Activated naive CD4-positive, alpha-beta T cell treated with anti-CD3 and anti-CD28 coated beads, Interleukin-2, amount 50 U/mL, for 24 hours (primary cell): Measurements from ENCODE around the gene CYB5B.

Experiments
- H3K27ac Mint-ChIP-seq: one replicate; pipeline ENCODE4 v1.8.0; 2021; ENCODE audit warnings: mild to moderate bottlenecking, mixed read lengths
- H3K27me3 Mint-ChIP-seq: one replicate; pipeline ENCODE4 v1.8.0; 2021; ENCODE audit warnings: mixed read lengths
- H3K36me3 Mint-ChIP-seq: one replicate; pipeline ENCODE4 v1.8.0; 2021; ENCODE audit warnings: mixed read lengths
- H3K4me1 Mint-ChIP-seq: one replicate; pipeline ENCODE4 v1.8.0; 2021; ENCODE audit warnings: mixed read lengths
- H3K4me3 Mint-ChIP-seq: one replicate; pipeline ENCODE4 v1.8.0; 2021; ENCODE audit warnings: mild to moderate bottlenecking, mixed read lengths
- H3K9me3 Mint-ChIP-seq: one replicate; pipeline ENCODE4 v1.8.0; 2021; ENCODE audit warnings: mixed read lengths

CYB5B gene

GRCh38 chr16:69485816-69486215, 61.4 kb downstream of the CYB5B start:
- H3K36me3 Mint-ChIP-seq, result no peaks in the 10 kb centered on the region
- H3K4me1 Mint-ChIP-seq, result no peaks in the 10 kb centered on the region
- H3K4me3 Mint-ChIP-seq, result no peak overlapping the region
- no peak overlapping the region for H3K27ac Mint-ChIP-seq
- H3K27me3 Mint-ChIP-seq, result no peaks in the 10 kb centered on the region
- H3K9me3 Mint-ChIP-seq, result no peaks in the 10 kb centered on the region

GRCh38 chr16:69486272-69486671, 61.9 kb downstream of the CYB5B start:
- Mint-ChIP-seq H3K27ac (no peak overlapping the region), H3K36me3 (no peaks in the 10 kb centered on the region), H3K27me3 (no peaks in the 10 kb centered on the region), H3K4me1 (no peaks in the 10 kb centered on the region), H3K4me3 (no peak overlapping the region), H3K9me3 (no peaks in the 10 kb centered on the region)

GRCh38 chr16:69486724-69487123, 62.3 kb downstream of the CYB5B start:
- H3K4me1 Mint-ChIP-seq, result no peaks in the 10 kb centered on the region
- no peak overlapping the region for H3K27ac Mint-ChIP-seq
- no peak overlapping the region for H3K4me3 Mint-ChIP-seq
- no peaks in the 10 kb centered on the region for H3K27me3 Mint-ChIP-seq
- H3K9me3 Mint-ChIP-seq, result no peaks in the 10 kb centered on the region
- H3K36me3 Mint-ChIP-seq, result no peaks in the 10 kb centered on the region

DNA sequence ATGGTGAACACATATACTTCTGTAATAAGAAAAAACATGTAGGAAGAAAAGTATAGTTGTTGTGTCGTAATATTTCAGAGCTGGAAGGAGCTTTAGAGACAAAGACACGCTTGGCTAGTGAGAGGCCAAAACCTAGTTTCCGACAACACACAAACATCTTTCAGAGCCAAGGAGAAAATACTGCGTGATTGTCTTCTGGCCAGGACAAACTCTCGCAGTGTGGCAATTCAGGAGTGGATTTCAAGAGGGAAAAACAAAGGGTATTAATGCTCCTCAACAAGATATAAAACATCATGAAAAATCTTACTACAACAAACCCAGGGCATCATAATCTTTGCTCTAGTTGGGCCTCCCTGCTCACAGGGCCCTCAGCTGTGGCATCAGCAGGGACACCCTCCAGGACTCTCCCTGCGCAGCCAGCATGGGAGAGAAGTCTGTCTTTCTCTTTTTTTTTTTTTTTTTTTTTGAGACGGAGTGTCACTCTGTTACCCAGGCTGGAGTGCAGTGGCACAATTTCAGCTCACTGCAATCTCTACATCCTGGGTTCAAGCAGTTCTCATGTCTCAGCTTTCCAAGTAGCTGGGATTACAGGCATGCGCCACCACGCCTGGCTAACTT, 66.4 kb downstream of the CYB5B start:
- no peak overlapping the region for H3K27ac Mint-ChIP-seq
- H3K27me3 Mint-ChIP-seq, result no peaks in the 10 kb centered on the region
- H3K4me1 Mint-ChIP-seq, result no peaks in the 10 kb centered on the region
- H3K9me3 Mint-ChIP-seq, result no peaks in the 10 kb centered on the region
- H3K4me3 Mint-ChIP-seq, result no peak overlapping the region
- H3K36me3 Mint-ChIP-seq, result no peaks in the 10 kb centered on the region

GRCh38 chr16:69494991-69495392, 70.6 kb downstream of the CYB5B start:
- H3K27ac Mint-ChIP-seq, result no peak overlapping the region
- no peak overlapping the region for H3K4me3 Mint-ChIP-seq
- no peaks in the 10 kb centered on the region for H3K27me3 Mint-ChIP-seq
- H3K9me3 Mint-ChIP-seq, result no peaks in the 10 kb centered on the region
- no peaks in the 10 kb centered on the region for H3K4me1 Mint-ChIP-seq
- H3K36me3 Mint-ChIP-seq, result no peaks in the 10 kb centered on the region

DNA sequence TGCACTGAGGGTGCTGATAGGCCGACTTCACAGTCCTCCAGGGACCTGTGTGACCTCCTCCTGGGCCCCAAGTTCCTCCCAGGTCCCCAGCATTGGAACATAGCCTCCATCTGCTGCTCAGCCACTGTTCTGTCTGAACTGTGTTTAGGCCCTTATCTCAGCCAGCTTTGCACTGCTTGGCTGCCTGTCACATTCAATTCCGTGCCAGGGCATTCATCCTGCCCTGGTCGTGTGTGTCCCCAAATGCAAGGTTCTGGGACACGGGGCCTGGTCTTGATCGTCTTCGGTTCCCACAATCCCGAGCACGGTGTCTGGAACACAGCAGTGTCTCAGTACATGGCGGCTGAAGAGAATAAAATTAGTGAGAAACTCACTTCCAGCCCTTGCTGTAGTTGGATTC, 71.4 kb downstream of the CYB5B start:
- H3K4me1 Mint-ChIP-seq, result no peaks in the 10 kb centered on the region
- H3K9me3 Mint-ChIP-seq, result no peaks in the 10 kb centered on the region
- no peak overlapping the region for H3K27ac Mint-ChIP-seq
- H3K36me3 Mint-ChIP-seq, result no peaks in the 10 kb centered on the region
- H3K27me3 Mint-ChIP-seq, result no peaks in the 10 kb centered on the region
- H3K4me3 Mint-ChIP-seq, result no peak overlapping the region

GRCh38 chr16:69496376-69496775, 72.0 kb downstream of the CYB5B start:
- H3K4me3 Mint-ChIP-seq, result no peak overlapping the region

GRCh38 chr16:69496896-69497295, 72.5 kb downstream of the CYB5B start:
- Mint-ChIP-seq H3K36me3 (no peaks in the 10 kb centered on the region), H3K9me3 (no peaks in the 10 kb centered on the region), H3K4me3 (no peak overlapping the region), H3K4me1 (peaks cover 2% of the 10 kb centered on the region), H3K27me3 (no peaks in the 10 kb centered on the region), H3K27ac (no peak overlapping the region)

More at GRCh38 chr16:69496376-69496775, 72.0 kb downstream of the CYB5B start:
- H3K9me3 Mint-ChIP-seq, result no peaks in the 10 kb centered on the region
- H3K27me3 Mint-ChIP-seq, result no peaks in the 10 kb centered on the region
- no peaks in the 10 kb centered on the region for H3K4me1 Mint-ChIP-seq
- no peak overlapping the region for H3K27ac Mint-ChIP-seq
- H3K36me3 Mint-ChIP-seq, result no peaks in the 10 kb centered on the region

- no peaks in the 10 kb centered on the region for H3K36me3 Mint-ChIP-seq
- H3K27me3 Mint-ChIP-seq, result no peaks in the 10 kb centered on the region
- peaks cover 6% of the 10 kb centered on the region for H3K4me1 Mint-ChIP-seq
- H3K4me3 Mint-ChIP-seq, result no peak overlapping the region
- no peaks in the 10 kb centered on the region for H3K9me3 Mint-ChIP-seq
- H3K27ac Mint-ChIP-seq, result peak overlapping the region; percentile 35
Observed at GRCh38 chr16:69497876-69498596, 73.6 kb downstream of the CYB5B start.

DNA sequence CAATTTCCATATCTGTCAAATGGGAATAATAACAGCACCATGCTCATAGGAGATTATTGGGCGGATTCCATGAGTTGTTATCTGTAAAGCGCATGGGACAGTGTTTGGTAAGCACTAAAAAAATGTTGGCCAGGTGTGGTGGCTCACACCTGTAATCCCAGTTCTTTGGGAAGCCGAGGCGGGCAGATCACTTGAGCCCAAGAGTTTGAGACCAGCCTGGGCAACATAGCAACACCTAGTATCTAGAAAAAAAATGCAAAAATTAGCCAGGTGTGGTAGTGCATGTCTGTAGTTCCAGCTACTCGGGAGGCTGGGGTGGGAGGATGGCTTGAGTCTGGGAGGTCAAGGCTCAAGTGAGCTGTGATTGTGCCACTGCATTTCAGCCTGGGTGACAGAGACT, 74.5 kb downstream of the CYB5B start:
- H3K9me3 Mint-ChIP-seq, result no peaks in the 10 kb centered on the region
- H3K4me3 Mint-ChIP-seq, result no peak overlapping the region
- H3K27ac Mint-ChIP-seq, result no peak overlapping the region
- no peaks in the 10 kb centered on the region for H3K36me3 Mint-ChIP-seq
- H3K27me3 Mint-ChIP-seq, result no peaks in the 10 kb centered on the region
- peaks cover 6% of the 10 kb centered on the region for H3K4me1 Mint-ChIP-seq

GRCh38 chr16:69499541-69500230, 75.3 kb downstream of the CYB5B start:
- Mint-ChIP-seq H3K4me3 (no peak overlapping the region), H3K27ac (no peak overlapping the region), H3K9me3 (no peaks in the 10 kb centered on the region), H3K36me3 (no peaks in the 10 kb centered on the region), H3K27me3 (no peaks in the 10 kb centered on the region), H3K4me1 (peaks cover 6% of the 10 kb centered on the region)

- H3K9me3 Mint-ChIP-seq, result no peaks in the 10 kb centered on the region
- peaks cover 6% of the 10 kb centered on the region for H3K4me1 Mint-ChIP-seq
- no peak overlapping the region for H3K27ac Mint-ChIP-seq
- H3K36me3 Mint-ChIP-seq, result no peaks in the 10 kb centered on the region
- no peaks in the 10 kb centered on the region for H3K27me3 Mint-ChIP-seq
- no peak overlapping the region for H3K4me3 Mint-ChIP-seq
Observed at GRCh38 chr16:69500496-69500895, 76.1 kb downstream of the CYB5B start.

DNA sequence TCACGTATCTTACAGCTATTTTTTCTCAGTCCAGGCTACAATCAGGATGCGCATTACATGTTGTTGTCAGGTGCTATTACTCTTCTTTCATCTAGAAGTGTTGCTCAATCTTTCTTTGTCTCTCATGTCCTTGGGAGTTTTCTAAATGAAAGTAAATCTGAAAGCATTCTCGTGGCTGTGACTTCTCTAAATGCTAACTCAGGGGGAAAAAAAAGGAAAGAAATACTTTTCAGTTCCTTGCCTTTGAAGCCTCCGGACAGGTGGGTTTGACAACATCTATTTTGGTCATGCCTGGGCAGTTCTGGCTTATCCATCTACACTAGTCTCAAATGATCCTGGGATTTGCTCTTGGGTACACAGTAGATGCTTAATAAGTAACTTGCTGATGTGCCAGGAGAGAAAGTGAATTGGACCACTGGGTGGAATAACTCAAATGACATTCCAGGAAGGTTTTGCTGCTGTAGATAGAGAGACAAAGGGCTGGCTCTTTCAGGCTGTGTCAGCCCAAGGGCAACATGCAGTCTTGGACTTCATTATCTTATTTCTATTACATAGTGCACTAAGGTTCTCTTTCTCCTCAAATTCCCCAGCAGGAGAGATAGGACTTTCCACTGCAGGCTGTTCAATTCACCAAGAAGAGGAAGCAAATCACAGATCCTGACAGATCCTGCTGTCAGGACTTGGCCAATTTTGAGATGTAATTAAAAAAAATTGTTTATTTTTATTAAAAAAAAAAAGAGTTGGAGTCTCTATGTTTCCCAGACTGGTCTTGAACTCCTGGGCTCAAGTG, 77.7 kb downstream of the CYB5B start:
- Mint-ChIP-seq H3K27ac (no peak overlapping the region), H3K9me3 (no peaks in the 10 kb centered on the region), H3K27me3 (no peaks in the 10 kb centered on the region)

GRCh38 chr16:69503244-69503643, 78.8 kb downstream of the CYB5B start:
- Mint-ChIP-seq H3K4me3 (no peak overlapping the region), H3K27ac (no peak overlapping the region), H3K36me3 (no peaks in the 10 kb centered on the region), H3K4me1 (peaks cover 6% of the 10 kb centered on the region), H3K9me3 (no peaks in the 10 kb centered on the region), H3K27me3 (no peaks in the 10 kb centered on the region)

More for the DNA sequence above, 77.7 kb downstream of the CYB5B start:
- no peak overlapping the region for H3K4me3 Mint-ChIP-seq
- peaks cover 6% of the 10 kb centered on the region for H3K4me1 Mint-ChIP-seq
- no peaks in the 10 kb centered on the region for H3K36me3 Mint-ChIP-seq

- H3K9me3 Mint-ChIP-seq, result no peaks in the 10 kb centered on the region
- no peak overlapping the region for H3K27ac Mint-ChIP-seq
- no peaks in the 10 kb centered on the region for H3K4me1 Mint-ChIP-seq
- no peaks in the 10 kb centered on the region for H3K36me3 Mint-ChIP-seq
- no peak overlapping the region for H3K4me3 Mint-ChIP-seq
- H3K27me3 Mint-ChIP-seq, result no peaks in the 10 kb centered on the region
Observed at GRCh38 chr16:69508033-69508755, 83.8 kb downstream of the CYB5B start.
